HepG2 (cell line): Measurements from ENCODE around the gene ZNF674. TPM values are rescaled to one million over a fixed set of nuclear protein-coding genes. Genes with fewer than 3 reads are reported as not detected.

Experiments used
- CHD2 ChIP-seq: IDR thresholded peaks from 2 replicates; pipeline ENCODE4 v1.6.1; 2011; ENCODE audit warnings: low read depth, low read length, improper control_type of control experiment
- GLI4 ChIP-seq: sonication (generic); formaldehyde crosslinking; IDR thresholded peaks from 2 replicates; pipeline ENCODE4 v1.5.1; 2020; ENCODE audit warnings: missing genetic modification reagents, mild to moderate bottlenecking, moderate library complexity, borderline replicate concordance
- HNRNPH1 ChIP-seq: fragments of 200-400 bp; formaldehyde crosslinking; optimal IDR thresholded peaks from 2 replicates; pipeline ENCODE3; 2017; ENCODE audit warnings: mild to moderate bottlenecking, low read depth, low read length
- IKZF4 ChIP-seq: sonication (generic); formaldehyde crosslinking; IDR thresholded peaks from 2 replicates; pipeline ENCODE4 v1.5.1; 2020; ENCODE audit warnings: borderline replicate concordance, mild to moderate bottlenecking, low read depth, missing genetic modification reagents; ENCODE audit errors: not compliant biosample characterization
- JUND ChIP-seq: sonication (generic); formaldehyde crosslinking; IDR thresholded peaks from 2 replicates; pipeline ENCODE4 v1.8.0; 2022; ENCODE audit warnings: mild to moderate bottlenecking, missing genetic modification reagents
- MEIS1 ChIP-seq: sonication (generic); formaldehyde crosslinking; IDR thresholded peaks from 2 replicates; pipeline ENCODE4 v1.9.0; 2021; ENCODE audit warnings: mild to moderate bottlenecking, missing genetic modification reagents, moderate library complexity, borderline replicate concordance
- MYNN ChIP-seq: sonication (generic); formaldehyde crosslinking; IDR thresholded peaks from 2 replicates; pipeline ENCODE4 v1.4.0; 2020; ENCODE audit warnings: mild to moderate bottlenecking, low read depth, missing genetic modification reagents
- NR2C2 ChIP-seq: sonication (generic); formaldehyde crosslinking; IDR thresholded peaks from 2 replicates; pipeline ENCODE4 v1.4.0; 2020; ENCODE audit warnings: missing genetic modification reagents, mild to moderate bottlenecking, moderate library complexity, borderline replicate concordance
- RBFOX2 ChIP-seq: fragments of 200-400 bp; formaldehyde crosslinking; IDR thresholded peaks from 2 replicates; pipeline ENCODE4 v1.6.1; 2017; ENCODE audit warnings: low read depth, mild to moderate bottlenecking, low read length
- SAFB2 ChIP-seq: sonication (generic); formaldehyde crosslinking; IDR thresholded peaks from 2 replicates; pipeline ENCODE4 v1.5.1; 2020; ENCODE audit warnings: missing genetic modification reagents, low read depth, mild to moderate bottlenecking, borderline replicate concordance
- YEATS4 ChIP-seq: sonication (generic); formaldehyde crosslinking; IDR thresholded peaks from 2 replicates; pipeline ENCODE4 v1.4.0; 2020; ENCODE audit warnings: missing genetic modification reagents, borderline replicate concordance
- ZNF143 ChIP-seq: sonication (generic); formaldehyde crosslinking; IDR thresholded peaks from 2 replicates; pipeline ENCODE4 v1.4.0; 2020; ENCODE audit warnings: missing genetic modification reagents
- ZNF337 ChIP-seq: sonication (generic); formaldehyde crosslinking; IDR thresholded peaks from 2 replicates; pipeline ENCODE4 v1.5.1; 2020; ENCODE audit warnings: missing genetic modification reagents, low read depth, mild to moderate bottlenecking, borderline replicate concordance
- ZNF598 ChIP-seq: sonication (generic); formaldehyde crosslinking; IDR thresholded peaks from 2 replicates; pipeline ENCODE4 v1.5.1; 2020; ENCODE audit warnings: mild to moderate bottlenecking, missing genetic modification reagents, borderline replicate concordance
- ZNF615 ChIP-seq: sonication (generic); formaldehyde crosslinking; IDR thresholded peaks from 2 replicates; pipeline ENCODE4 v1.5.0; 2020; ENCODE audit warnings: mild to moderate bottlenecking, missing genetic modification reagents, borderline replicate concordance
- ZNF816 ChIP-seq: sonication (generic); formaldehyde crosslinking; IDR thresholded peaks from 2 replicates; pipeline ENCODE4 v1.8.0; 2022; ENCODE audit warnings: missing genetic modification reagents, mild to moderate bottlenecking, borderline replicate concordance
- polyA plus RNA-seq, 8 experiments: library from polyadenylated mRNA; depleted of rRNA in 3 of 8; stranded (reverse) in 7 of 8; unstranded in 1 of 8; fragments of >200 nt; fragmentation: Illumina TruSeq in 4 of 8; extraction: Trizol in 4 of 8; gene quantifications; 2 replicates each; pipeline versions ENCODE4 v1.2.1 to v1.2.3, GENCODE V29; 2011 to 2016; ENCODE audit warnings: low read depth in 4 of 8, missing spikeins in 1 of 8, mixed read lengths in 1 of 8; ENCODE audit not compliant: insufficient read depth in 1 of 8
- total RNA-seq, 5 experiments: library from RNA; depleted of rRNA; stranded (reverse); fragments of >200 nt; fragmentation: Illumina TruSeq; extraction: Trizol; gene quantifications; 2 replicates each; pipeline ENCODE4 v1.2.3, GENCODE V29; 2016; ENCODE audit warnings: low read depth in 1 of 5
- TF ChIP-seq, protein P1 (sequence below): IDR thresholded peaks from 2 replicates; pipeline ENCODE4 v1.6.1; 2016; ENCODE audit warnings: mild to moderate bottlenecking, missing biosample characterization, missing genetic modification reagents
- TF ChIP-seq, protein P2 (sequence below): sonication (generic); formaldehyde crosslinking; IDR thresholded peaks from 2 replicates; pipeline ENCODE4 v1.5.0; 2020; ENCODE audit warnings: missing genetic modification reagents
- TF ChIP-seq, protein P3 (sequence below): sonication (generic); formaldehyde crosslinking; IDR thresholded peaks from 2 replicates; pipeline ENCODE4 v1.5.1; 2020; ENCODE audit warnings: mild to moderate bottlenecking, missing genetic modification reagents
- TF ChIP-seq, protein P4 (sequence below): IDR thresholded peaks from 2 replicates; pipeline ENCODE4 v1.6.1; 2016; ENCODE audit warnings: low read depth, borderline replicate concordance
- TF ChIP-seq, protein P5 (sequence below): IDR thresholded peaks from 2 replicates; pipeline ENCODE4 v1.6.1; 2016; ENCODE audit warnings: low read depth

The ZNF674 gene
- total and polyA plus RNA-seq, 2 of the 13 experiments (the other 11 are each of a cell fraction or from before 2014, with no cell fraction given) = 2.9 to 3.5 TPM

DNA sequence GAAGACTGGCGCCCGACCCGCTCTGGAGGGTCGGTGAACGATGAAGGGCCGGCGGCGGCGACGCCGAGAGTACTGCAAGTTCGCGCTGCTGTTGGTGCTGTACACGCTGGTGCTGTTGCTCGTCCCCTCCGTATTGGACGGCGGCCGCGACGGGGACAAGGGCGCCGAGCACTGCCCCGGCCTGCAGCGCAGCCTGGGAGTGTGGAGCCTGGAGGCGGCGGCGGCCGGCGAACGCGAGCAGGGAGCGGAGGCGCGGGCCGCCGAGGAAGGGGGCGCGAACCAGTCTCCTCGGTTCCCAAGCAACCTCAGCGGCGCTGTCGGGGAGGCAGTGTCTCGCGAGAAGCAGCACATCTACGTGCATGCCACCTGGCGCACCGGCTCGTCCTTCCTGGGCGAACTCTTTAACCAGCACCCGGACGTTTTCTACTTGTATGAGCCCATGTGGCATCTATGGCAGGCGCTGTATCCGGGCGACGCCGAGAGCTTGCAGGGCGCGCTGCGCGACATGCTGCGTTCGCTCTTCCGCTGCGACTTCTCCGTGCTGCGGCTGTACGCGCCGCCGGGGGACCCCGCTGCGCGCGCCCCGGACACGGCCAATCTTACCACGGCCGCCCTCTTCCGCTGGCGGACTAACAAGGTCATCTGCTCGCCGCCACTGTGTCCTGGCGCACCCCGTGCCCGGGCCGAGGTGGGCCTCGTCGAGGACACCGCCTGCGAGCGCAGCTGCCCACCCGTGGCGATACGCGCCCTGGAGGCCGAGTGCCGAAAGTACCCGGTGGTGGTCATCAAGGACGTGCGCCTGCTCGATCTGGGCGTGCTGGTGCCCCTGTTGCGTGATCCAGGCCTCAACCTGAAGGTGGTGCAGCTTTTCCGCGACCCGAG is 28.9 kb upstream of the ZNF674 start (continued):
- TF ChIP-seq, protein P1, sequence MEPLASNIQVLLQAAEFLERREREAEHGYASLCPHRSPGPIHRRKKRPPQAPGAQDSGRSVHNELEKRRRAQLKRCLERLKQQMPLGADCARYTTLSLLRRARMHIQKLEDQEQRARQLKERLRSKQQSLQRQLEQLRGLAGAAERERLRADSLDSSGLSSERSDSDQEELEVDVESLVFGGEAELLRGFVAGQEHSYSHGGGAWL (CRISPR knock-in tag) = no peak; the same call in 1 of the 2 replicates
- TF ChIP-seq ZNF615 (CRISPR knock-in tag) = no peak
- no peak for TF ChIP-seq IKZF4
- TF ChIP-seq ZNF337 = no peak
- TF ChIP-seq GLI4 = no peak
- TF ChIP-seq NR2C2 (CRISPR knock-in tag) = no peak
- TF ChIP-seq RBFOX2 = peak; percentile 59; the same call in 1 of the 2 replicates
- TF ChIP-seq, protein P2, sequence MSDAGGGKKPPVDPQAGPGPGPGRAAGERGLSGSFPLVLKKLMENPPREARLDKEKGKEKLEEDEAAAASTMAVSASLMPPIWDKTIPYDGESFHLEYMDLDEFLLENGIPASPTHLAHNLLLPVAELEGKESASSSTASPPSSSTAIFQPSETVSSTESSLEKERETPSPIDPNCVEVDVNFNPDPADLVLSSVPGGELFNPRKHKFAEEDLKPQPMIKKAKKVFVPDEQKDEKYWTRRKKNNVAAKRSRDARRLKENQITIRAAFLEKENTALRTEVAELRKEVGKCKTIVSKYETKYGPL (CRISPR knock-in tag) = no peak
- TF ChIP-seq CHD2 = peak; percentile 96
- TF ChIP-seq, protein P3, sequence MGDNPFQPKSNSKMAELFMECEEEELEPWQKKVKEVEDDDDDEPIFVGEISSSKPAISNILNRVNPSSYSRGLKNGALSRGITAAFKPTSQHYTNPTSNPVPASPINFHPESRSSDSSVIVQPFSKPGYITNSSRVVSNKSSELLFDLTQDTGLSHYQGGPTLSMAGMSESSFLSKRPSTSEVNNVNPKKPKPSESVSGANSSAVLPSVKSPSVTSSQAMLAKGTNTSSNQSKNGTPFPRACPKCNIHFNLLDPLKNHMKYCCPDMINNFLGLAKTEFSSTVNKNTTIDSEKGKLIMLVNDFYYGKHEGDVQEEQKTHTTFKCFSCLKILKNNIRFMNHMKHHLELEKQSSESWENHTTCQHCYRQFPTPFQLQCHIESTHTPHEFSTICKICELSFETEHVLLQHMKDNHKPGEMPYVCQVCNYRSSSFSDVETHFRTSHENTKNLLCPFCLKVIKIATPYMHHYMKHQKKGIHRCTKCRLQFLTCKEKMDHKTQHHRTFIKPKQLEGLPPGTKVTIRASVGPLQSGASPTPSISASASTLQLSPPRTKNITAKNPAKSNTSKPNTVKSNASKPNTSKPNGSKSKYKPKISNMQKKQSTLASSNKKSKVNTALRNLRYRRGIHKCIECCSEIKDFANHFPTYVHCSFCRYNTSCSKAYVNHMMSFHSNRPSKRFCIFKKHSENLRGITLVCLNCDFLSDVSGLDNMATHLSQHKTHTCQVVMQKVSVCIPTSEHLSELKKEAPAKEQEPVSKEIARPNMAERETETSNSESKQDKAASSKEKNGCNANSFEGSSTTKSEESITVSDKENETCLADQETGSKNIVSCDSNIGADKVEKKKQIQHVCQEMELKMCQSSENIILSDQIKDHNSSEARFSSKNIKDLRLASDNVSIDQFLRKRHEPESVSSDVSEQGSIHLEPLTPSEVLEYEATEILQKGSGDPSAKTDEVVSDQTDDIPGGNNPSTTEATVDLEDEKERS (CRISPR knock-in tag) = no peak
- TF ChIP-seq ZNF598 (CRISPR knock-in tag) = no peak
- 0 out of 2 replicates have a peak, but pooled peaks have one; percentile 16 for TF ChIP-seq YEATS4 (CRISPR knock-in tag)
- TF ChIP-seq SAFB2 (CRISPR knock-in tag) = no peak
- no peak for TF ChIP-seq ZNF143 (CRISPR knock-in tag)
- TF ChIP-seq MYNN (CRISPR knock-in tag) = no peak
- TF ChIP-seq HNRNPH1 = no peak
- no peak for TF ChIP-seq ZNF816
- TF ChIP-seq, protein P4, sequence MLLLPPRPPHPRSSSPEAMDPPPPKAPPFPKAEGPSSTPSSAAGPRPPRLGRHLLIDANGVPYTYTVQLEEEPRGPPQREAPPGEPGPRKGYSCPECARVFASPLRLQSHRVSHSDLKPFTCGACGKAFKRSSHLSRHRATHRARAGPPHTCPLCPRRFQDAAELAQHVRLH = no peak
- TF ChIP-seq MEIS1 (CRISPR knock-in tag) = no peak
- TF ChIP-seq, protein P5, sequence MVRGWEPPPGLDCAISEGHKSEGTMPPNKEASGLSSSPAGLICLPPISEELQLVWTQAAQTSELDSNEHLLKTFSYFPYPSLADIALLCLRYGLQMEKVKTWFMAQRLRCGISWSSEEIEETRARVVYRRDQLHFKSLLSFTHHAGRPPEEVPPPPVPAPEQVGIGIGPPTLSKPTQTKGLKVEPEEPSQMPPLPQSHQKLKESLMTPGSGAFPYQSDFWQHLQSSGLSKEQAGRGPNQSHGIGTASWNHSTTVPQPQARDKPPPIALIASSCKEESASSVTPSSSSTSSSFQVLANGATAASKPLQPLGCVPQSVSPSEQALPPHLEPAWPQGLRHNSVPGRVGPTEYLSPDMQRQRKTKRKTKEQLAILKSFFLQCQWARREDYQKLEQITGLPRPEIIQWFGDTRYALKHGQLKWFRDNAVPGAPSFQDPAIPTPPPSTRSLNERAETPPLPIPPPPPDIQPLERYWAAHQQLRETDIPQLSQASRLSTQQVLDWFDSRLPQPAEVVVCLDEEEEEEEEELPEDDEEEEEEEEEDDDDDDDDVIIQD (CRISPR knock-in tag) = no peak
- TF ChIP-seq JUND (CRISPR knock-in tag) = no peak
